Stimulated activated CD4-positive, alpha-beta T cell treated with anti-CD3 and anti-CD28 coated beads, Interleukin-2, amount 100 ng/mL, for 48 hours (primary cell): ENCODE results near the gene P3H2.
A peak's percentile ranks its signal among the peaks of the same experiment; 100 is the strongest.
"Not testable (repeated sequence)": the region's sequence is repeated elsewhere in the genome, so short reads cannot be mapped to it uniquely, and the experiment has no call there.

ENCODE experiments used
- DNase-seq, 2 donors: peaks; one replicate each; pipeline ENCODE4 v3.0.0-alpha.2; 2020

P3H2 gene

DNA sequence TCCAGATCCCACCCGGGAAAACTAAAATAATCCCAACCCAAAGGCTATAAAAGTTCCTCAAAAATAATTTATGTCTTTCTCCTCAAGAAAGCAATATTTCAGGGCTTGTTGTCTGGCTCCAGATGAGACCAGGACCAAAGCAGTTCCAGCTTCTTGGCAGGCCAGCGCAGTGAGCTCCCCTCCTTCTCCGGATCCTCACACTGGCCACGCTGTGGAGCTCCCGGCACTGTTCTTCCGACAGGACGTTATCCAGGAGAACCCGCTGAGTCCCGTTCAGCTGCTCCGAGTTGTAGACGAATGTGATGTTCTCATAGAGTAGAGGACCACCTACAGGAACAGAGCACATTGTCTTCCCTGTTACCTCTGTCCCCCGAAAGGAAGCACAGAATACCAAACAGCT lies 146.3 kb downstream of the P3H2 start:
- DNase-seq = no peak

DNA sequence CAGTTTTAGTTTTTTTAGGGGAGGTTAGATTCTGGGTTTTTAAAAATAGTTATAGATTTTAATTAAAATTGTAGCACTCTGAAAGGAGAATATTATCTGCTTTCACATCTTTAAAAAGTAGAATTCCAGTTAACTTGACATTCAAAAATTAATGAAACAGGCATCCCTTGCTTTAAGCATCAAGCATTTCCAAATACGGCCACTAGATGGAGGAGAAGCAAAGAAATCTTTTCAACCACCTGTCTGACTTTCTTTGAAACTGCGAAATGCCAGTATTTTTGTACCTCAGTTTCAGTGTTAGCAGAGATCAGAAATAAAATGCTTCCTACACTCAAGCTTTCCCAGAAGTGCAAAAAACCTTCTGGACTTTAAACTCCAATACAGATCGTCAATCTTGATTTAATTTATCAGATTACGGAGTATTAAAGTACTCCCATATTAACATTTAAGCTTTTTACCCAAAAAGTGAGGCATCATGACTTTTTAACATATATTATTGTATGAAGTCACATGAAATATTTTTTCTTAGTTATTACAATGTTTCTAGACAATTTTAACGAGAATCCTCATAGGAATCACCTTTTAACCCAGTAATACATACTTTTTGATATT lies 153.3 kb downstream of the P3H2 start:
- peak in 1 of 2 donors; percentile 32 for DNase-seq

DNA sequence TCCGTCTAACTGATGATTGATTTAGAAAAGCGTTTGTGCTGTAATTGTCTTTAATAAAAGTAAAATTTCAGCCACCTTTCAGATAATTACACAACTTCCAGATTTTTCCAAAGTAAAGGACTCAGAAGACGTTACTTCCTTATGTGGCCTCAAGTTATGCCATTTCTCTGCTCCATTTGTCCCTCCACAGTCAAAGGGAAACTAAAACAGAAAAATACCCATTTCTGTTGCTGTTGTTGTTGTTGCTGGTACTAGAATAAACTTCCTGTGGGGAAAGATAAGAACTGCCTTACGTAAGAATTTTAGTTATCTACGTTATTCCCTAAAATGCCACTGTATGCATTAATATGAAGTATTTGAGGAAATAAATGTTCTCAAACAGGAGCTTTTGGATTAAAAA lies 153.9 kb downstream of the P3H2 start:
- DNase-seq = no peak

DNA sequence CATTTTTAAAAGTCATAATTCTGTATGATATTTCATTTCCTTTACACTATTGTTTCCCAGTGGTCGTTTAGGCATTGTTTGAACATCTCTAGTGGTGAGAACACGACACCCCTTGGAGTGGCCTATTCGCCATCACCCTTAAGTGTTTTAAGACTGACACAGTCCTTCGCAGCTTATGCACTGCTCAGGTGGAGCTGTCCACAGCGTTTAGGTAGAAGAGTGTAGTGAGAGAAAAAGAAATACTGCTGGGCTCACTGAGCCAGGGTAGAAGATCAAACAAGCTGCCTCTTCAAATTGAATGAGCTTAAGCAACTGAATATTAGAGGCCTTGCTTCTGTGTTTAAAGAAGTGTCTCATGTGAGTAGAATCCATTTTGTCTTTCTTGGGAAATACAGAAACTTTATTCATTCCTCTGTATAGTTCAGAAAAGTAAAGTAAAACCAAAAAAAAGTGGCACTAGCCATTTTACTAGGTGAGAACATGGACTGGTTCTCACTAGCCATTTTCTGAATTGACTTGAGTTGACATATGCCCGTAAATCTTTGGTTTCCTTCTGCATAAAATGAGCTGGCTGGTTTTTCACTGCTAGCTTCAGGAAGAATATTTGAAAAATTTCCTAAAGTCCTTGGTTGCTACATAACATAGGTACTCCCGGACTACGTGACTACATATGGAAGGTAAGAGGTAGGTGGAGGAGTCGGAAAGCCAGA lies 155.9 kb downstream of the P3H2 start:
- no peak for DNase-seq

DNA sequence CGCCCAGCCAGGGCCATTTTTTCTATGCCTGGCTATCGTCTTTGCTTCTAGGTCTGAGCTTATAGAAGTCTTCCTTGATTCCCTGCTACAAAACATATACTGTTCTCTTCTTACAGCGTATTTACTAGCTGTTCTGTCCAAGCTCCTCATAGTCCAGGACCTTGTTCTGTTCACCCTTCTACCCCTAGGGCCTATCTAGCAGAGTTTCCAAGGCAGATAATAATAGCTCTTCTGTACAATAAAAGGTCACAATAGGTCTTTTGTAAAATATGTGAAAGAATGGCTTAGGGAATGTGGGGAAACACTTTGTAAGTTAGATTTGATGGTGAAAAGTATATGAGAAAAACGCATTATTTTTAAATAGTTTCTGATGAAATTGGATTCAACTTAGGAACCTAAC lies 158.2 kb downstream of the P3H2 start:
- DNase-seq = no peak

DNA sequence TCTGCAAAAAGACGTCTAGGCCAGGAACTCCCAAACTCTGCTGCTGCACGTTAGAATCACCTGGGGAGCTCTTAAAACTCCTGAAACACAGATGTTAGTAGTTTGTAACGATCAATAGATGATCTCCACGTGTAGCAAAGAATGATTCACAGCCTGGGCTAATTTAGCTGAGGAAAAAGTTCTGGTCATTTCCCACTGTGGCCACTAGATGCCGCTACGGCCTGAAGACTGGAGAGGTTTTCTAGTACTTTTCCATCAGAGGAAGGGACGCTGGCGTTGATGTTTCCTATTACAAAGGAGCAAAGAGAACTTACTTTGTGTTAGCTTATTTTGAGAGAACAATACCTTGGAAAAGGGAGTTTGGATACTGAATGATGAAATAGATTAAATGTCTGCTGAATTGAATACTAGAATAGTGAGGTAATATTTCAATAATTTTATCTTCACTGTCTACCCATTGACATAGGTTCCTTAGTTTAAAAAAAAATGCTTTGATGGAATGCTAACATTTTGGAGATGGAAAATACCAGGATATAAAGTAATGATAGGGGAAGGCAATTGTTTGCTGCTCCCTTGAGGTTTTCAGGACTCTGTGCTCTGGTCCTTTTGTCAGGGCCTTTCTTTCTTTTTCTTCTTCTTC lies 159.1 kb downstream of the P3H2 start:
- peak; percentile 74 to 78 for DNase-seq

DNA sequence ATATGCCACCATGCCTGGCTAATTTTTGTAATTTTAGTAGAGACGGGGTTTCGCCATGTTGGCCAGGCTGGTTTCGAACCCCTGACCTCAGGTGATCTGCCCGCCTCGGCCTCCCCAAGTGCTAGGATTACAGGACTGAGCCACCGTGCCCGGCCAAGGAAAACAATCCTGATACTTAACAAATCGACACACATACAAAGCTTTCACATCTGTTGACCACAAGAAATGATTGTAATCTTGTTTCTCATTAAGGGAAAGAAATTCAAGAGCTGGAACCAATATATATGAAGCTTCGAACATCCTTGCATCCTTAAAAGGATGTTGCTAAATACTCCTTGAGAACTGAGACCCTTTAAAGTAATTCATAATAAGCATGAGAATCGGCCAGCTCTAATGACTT lies 159.6 kb downstream of the P3H2 start:
- DNase-seq = not testable (repeated sequence)

DNA sequence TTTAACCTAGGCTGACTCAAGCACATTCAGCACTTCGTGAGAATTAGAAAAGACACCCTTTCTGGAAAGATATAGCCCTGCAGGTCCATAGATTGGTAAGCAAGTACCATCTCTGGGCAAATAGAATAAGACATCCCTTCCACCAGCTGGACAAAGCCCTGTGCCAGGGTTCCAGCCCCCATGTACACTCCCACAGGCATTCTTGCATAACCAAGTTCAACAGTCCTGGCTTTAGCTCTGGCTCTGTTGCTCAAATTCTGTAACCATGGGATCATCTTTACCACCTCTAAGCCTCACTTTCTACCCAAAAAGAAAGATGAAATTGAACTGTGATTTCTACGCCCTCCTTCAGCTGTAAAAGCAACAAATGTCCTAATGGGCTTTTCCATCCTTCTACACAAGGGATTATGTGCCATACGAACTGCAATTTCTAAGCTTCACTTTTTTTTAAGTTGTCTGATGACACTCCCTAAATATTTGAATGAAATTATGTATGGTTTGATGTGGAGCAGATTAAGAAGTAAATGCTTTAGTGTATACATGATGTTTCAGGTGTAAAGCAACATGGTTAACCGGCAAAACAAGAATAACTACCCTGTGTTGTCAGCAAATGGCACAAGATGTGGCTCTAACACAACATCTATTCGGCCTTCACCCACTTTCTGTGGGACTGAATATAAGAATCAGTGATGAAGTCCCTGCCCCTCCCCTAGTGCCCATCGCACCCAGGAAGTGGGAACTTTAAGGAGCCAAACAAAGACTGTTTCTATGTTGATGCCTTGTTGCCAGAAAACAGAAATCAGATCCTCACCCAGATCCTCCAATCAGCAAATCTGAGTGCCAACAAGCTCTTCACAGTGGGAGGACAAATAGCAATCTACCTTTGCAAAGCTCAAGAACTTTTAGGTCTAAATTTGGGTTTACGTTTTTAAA lies 165.7 kb downstream of the P3H2 start:
- no peak for DNase-seq

DNA sequence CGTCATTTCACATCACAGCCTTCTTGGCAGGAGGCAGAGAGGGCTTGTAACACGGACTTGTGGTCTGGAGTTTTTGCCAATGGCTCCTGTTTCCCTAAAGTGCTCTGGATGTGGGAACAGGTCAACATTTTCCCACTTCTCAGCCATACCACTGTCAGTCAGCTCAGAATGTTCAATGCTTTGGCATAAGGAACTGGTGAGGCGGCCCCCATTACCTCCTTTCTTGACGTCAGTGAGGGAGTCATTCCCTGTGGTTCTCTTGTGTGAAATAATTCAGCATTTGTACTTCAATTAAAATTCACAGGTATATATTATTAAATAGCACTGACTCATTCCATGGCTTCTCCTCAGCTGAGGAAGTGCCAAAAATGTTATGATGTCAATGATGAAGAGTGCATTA lies 167.1 kb downstream of the P3H2 start:
- no peak for DNase-seq

DNA sequence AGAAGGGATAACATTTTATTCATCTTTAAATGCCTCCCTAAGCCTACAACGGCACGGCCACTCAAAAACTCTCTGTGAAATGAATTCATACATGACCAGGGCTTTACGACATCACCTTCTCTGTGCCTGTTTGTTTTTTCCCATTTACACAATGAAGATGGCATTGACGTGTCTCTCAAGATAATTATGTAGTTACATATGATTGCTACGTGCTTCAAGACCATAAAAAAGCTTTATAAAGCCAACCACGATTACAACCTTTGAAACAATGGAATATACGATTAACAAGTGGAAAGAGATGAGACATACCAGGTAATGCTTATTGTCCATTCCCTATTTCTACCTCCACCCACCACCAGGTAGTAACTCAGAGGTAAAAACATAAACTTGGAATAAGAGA lies 168.4 kb downstream of the P3H2 start:
- no peak for DNase-seq

DNA sequence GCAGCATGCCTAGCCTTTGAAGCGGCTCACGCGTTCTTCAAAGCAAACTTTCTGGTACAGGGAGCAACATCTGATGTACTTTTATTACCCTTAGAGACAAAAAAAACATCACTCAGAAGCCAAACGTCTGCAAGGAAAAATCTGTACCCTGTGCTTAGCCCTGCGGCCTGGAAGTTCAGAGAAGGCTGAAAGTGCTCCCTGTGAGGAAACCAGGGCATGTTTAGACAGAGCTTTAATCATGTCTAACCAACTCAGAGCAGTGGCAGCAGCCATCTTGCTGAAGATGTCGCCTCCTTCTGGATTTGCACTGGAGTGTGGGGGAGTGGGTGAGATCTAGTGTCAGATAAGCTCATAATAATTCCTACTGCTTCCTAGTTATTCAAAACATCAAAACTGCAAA lies 170.4 kb downstream of the P3H2 start:
- no peak for DNase-seq

DNA sequence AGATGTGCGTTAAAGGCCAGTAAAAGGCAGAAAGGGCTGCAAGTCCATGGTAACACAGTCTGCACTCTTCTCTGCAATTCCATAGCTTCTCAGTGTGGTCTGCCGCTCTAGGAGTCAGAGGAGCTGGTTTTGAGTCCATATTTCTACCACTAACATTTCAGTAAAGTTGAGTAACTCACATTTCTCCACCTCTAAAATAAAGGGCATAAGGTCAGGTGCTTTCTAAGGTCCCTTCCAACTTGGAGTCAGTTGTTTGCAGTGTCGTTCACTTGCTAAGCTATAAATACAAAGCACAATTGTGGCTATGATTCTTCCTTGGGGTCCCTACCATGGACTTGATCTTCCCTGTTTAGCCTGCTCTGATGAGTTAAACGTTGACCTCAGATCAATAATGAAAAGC lies 171.1 kb downstream of the P3H2 start:
- DNase-seq = no peak

DNA sequence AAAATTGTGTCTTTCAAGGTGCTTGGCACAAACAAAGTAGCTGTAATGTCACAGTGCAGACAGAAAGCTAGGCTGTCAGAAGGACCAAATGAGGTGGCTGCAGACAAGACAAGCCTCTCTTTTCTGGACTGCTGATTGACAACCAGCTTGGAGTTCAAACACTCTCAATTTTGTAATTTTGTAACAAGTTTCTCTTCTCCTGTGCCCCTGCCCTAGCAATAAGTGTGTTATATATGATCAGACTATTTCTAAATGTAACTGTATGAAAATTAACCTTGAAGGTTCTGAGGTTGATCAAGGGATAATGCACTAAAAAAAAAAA lies 172.0 kb downstream of the P3H2 start:
- no peak for DNase-seq

DNA sequence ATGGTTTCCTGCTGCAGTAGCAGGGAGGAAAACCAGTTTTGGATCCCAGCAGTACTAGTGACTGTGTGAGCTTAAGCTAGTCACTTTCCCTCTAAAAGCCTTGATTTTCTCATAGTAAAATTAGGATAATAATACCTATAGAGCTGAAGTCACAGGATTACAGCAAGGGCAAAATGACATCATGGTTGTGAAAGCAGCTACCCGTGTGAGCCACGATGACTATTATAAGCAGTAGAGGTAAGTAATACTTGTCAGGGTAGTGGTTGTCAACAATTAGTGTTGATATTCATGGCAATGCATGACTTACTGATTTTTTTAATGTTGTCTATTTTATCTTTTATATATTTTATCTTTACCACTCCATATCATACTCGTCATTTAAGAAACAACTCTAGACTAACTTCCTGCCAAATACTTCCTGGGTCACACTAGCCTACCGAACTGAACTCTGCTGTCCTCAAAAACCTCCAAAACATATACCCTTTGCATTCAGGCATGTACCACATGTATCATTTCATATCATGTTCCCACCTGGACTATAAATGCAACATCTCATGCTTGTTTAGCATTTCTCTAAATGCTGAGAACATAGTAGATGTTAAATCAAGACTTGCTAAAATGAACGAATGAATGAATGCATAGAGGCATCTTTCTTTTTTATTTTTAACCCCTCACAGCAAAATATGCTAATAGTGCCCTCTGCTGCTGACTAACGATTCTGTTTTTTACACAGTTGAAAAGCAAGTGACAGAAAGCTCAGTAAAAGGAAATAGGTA lies 172.6 kb downstream of the P3H2 start:
- peak in 1 of 2 donors; percentile 15 for DNase-seq

DNA sequence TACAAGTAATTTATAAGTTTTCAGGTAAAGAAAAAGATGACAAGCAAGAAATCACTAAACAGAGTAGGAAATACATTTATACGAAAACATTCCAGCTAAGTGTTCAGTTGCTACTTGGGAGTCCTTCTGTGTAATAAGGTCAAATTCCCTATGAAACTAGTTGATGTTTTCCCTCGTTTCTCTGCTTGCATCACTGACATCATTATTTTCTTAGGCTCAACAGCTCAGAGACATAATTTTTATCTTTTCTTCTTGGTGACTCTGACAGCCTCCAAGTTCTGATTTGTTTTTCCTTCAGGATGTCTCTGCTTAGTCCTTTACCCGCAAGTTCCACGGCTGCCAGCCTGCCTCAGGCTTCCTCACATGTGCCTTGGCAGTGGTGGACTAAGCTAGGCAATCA lies 173.6 kb downstream of the P3H2 start:
- no peak for DNase-seq

DNA sequence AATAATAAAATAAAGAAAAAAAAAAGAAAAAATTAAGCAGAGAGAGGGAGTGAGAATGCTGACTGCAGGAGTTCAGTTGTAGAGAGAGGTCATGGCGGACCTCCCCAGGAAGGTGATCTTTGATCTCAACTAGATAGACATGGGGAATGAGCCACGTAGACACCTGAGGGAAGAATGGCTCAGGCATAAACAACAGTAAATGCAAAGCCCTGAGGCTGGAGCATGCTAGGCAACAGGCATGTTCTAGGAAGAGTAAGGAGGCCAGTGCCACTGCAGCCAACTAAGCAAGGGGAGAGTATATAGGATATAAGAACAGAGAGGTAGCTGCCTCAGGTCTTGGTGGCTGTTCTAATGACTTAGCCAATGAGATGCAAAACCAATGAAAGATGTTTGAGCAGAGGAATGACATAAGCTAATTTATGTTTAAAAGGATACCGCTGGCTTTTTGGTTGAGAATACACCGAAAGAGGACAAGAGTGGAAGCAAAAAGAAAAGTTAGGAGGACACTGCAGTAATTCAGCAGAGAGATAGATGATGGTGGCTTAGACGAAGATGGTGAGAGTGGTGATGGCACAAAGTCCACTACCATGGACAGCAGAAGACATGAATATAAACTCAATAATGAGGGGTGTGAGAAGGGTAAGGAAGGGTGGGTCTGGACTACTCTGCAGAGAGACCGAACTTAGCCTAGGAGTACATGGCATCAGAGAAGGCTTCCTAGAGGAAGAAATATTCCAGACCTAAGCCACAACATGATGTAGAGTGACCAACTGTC lies 174.6 kb downstream of the P3H2 start:
- DNase-seq = no peak

DNA sequence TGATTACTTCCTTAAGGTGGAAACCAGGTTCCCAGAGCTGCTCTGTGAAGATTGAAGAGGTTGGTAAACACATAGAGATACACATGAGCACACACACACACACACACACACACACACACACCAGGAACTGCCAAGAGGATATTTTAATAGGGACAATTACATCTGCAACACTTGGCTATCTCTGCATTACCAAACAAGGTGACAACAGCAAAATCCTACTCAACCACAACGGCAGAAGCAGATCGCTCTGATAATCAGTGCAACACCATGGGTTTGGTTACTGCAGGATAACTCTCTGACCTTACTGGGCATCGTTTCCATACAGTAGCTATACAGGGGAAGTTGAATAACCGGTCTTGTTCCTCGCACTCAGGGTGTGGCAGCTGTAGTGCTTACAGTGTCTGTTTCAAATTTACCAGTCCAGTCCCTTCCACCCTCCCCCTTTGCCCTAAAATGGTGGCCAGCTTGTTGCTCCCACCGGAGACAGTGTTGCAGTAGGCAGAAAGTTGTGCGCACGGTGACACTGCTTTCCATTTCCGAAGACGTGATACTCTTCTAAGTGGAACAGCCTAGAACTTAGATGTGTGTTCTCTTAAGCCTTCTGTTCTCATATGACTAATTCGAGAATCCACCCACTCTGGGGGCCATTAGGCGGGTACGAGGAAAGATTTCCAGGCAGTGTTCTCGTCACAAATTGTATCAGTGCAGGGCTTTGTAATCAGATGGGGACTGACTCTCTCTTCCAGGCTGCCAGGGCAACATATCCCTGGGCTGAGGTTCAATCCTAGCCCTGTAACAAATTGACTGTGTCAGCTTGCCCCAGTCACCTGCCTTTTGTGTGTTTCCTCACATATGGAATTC lies 176.2 kb downstream of the P3H2 start:
- DNase-seq = no peak

DNA sequence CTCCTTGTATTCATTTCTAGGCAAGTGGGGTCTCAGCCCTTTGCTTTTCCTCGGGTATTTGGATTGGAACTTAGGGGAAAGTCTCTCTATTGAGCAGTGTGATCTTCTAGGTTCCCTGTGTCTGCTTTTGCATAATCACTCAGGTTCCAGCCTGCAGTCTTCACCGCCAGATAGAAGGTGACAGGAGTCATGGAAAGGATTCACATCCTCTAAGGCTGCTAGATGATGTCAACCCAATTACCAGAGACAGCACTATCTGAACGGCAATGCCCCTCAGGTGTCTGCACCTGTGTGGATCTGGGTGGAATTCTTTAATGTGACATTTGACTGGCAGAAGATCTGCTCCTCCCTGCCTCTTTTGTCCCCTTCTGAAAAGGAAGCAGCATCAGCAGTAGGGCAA lies 177.7 kb downstream of the P3H2 start:
- DNase-seq = no peak

DNA sequence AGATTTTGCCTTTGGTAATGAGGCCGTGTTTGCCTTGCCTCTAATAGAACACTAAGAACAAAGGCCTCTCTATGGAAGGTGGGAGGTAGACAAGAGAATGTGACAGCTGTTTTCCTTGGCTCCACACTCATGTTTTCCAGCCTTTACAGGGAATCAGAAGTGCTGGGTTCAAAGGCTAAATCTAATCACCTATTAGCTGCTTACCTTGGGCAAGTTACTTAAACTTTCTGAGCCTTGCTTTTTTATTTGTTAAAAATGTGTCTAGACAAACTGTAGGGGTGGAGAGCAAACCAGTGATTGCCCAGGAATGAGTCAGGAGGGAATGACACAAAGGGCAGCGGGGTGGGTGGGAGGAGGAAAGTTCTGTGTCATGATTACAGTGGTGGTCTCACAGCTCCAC lies 179.0 kb downstream of the P3H2 start:
- DNase-seq = no peak

DNA sequence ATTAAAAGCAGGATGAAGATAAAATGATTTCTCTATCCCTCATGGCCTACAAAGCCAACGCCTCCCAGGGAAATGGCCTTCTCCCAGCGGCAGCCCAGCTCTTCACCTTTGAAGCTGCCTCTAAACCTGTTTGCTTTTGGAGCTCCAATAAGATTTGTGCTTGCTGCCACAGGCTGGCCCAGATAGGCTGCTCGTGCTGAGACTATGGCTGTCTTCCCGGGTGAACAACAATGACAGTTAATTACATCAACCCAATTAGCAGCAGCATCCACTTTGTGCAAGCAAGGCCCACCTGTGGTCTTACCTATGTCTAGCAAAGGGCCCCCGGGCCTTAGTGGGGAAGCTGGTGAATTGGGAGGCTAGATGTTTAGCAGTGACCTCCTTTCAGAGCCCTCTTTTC lies 179.6 kb downstream of the P3H2 start:
- no peak for DNase-seq
